GM18520 (cell line): Measurements from ENCODE around the gene CPNE6.

Source experiments
- ATAC-seq: cut with Tn5 transposase; IDR thresholded peaks from one replicate; pipeline ENCODE4 v1.9.1; 2021; ENCODE audit not compliant: unreplicated experiment

The CPNE6 gene

DNA sequence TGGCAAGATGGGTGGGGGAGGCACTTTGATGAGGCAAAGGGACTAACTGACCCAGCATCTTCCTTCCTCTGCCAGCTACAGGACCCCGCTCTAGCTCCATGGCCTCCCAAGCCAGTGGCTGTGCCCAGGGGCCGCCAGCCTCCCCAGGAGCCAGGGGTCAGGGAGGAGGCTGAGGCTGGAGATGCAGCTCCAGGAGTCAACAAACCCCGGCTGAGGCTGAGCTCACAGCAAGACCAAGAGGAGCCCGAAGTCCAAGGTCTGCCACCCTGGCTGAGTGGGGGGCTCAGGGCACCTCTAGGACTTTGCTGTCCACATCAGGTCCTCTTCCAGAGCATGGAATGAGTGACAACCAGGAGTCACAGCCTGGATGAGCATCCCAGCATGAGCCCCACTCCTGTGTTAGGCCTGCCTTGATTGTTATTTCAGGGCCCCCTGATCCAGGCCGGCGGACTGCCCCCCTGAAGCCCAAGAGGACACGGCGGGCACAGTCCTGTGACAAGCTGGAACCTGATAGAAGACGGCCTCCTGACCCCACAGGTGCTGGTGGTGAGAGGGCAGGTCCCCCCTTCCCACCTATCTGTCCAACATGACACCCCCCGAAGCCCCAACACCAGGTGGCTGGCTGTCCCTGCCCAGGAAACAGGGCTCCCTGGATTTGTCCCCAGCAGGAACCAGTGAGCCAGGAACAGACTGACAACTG, 2.5 kb upstream of the CPNE6 start:
- ATAC-seq, result no peak

DNA sequence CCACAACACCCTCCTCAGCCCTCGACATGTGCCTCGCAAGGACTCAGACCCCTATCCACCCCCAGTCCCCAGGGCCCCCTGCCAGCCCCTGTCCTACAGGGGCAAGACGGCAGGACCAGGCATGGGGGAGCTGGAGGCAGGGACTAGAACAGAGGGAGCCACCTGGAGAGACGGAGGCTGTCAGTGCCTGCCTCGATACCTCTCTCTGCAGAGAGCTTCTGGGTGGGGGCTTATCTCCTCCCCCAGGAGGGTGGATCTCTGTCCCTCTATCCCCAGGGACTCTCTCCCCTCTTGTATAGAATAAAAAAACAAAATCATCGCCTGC, 2.0 kb upstream of the CPNE6 start:
- no peak for ATAC-seq

DNA sequence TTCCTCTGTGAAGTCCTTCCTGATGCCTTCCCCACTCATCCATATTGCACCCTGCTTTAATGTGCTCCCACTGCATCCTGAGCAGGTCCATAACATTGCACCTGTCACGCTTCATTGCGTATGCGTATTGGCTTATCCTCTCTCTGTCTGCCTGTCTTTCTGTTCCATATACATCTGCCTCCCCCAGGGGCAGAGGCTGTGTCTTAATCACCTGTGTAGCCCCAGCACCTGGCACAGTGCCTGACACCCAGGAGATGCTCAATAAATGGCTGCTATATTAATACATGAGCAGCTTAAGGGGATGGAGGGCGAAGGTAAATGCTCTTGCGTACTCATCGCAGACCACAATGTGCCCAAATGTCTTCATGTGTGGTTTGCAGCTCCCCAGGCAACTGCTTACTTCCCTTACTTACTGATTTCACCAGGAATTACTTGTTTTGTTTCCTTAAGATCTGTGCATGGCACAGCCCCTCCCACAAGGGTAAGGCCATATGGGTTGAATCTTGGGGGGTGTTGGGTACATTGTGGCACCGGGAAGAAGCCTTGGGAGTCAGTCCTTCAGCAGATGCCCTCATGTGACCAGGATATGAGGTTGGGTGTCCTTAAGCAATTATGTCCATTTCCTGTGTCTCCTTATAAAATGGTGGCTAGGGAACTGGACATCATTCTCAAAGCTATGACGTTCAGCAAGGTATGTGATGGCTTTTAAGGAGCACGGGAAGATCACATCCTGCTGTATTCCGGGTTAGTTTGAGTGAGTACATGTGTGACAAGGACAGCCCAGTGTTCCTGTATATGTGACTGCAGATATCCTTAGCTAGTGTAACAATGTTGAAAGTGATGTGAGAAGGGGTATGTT, 848 bp upstream of the CPNE6 start:
- no peak for ATAC-seq

DNA sequence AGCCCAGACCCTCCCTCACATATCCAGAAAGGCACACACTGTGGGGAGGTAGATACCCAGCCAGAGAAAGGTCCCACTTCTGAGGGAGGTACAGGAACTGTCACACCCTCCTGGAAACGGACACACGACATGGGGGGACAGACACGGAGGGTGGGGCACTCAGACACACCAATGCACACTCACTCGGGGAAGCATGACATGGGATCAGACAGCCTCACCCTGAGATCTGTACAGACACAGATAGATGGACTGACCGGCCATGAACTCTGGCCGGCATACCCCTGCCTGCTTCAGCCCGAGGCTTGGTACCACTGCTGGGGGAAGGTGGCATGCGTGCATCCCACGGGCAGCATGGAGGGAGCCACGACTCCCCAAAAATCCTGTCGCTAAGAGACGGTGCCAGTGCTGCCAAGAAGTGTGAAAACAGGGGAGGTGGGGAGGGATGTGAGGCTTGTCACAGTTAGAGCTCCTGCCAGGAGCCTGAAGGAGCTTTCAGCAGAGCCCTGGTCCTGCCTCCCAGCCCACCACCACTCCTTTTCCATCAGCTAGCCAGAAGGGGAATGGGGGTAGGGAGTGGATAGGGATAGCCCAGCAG, 571 bp downstream of the CPNE6 start:
- ATAC-seq, result no peak

DNA sequence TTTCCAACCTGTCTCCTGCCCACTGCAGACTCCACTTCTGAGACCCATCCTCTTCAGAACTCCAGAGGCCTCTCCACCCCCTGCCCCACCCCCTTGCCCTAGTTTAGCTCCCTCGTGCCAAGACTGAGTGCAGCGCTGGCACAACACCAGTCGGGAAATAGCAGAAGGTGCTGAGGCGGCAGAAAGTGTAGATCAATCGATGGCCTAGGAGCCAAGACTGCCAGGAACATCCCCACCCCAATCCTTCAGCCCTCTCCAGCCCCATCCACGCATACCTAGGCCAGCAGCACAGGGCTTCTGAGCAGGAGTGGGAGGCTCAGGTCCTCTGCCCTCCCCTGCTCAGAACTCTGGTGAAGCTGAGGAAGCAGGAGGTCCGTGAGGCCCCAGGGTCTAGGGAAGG, 1.1 kb downstream of the CPNE6 start:
- no peak for ATAC-seq

DNA sequence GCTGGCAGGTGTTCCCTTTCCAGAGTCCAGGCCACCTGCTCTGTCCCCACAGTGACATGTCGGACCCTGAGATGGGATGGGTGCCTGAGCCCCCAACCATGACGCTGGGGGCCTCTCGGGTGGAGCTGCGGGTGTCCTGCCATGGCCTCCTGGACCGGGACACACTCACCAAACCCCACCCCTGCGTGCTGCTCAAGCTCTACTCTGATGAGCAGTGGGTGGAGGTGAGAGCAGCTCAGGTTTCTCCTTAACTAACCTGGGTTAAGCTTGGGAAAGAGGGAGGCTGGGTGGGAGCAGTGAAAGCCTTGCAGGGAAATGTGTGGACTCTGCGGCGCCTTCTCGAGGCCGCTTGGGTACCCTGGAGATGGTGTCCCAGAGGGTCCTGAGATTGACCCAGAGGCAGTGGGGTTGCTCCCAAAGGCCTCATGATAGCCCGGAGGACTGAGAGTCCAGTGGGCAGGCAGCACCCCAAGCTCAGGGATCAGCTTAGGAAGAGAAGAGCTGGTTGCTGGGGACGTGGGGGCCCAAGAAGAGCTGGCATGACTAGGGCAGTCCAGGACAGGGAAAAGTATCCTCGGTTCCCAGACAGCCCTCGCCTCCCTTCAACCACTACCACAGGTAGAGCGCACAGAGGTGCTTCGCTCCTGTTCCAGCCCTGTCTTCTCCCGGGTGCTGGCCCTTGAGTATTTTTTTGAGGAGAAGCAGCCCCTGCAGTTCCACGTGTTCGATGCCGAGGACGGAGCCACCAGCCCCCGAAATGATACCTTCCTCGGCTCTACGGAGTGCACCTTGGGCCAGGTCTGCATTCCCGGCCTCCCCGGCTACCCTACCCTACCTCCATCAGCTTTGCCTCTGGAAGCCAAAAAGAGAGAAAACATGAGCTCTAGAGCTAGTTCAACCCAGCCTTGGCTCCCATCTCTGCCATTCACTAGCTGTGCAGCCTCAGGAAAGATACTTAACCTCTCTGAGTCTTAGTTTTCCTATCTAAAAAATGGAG, 1.8 kb downstream of the CPNE6 start:
- no peak for ATAC-seq

DNA sequence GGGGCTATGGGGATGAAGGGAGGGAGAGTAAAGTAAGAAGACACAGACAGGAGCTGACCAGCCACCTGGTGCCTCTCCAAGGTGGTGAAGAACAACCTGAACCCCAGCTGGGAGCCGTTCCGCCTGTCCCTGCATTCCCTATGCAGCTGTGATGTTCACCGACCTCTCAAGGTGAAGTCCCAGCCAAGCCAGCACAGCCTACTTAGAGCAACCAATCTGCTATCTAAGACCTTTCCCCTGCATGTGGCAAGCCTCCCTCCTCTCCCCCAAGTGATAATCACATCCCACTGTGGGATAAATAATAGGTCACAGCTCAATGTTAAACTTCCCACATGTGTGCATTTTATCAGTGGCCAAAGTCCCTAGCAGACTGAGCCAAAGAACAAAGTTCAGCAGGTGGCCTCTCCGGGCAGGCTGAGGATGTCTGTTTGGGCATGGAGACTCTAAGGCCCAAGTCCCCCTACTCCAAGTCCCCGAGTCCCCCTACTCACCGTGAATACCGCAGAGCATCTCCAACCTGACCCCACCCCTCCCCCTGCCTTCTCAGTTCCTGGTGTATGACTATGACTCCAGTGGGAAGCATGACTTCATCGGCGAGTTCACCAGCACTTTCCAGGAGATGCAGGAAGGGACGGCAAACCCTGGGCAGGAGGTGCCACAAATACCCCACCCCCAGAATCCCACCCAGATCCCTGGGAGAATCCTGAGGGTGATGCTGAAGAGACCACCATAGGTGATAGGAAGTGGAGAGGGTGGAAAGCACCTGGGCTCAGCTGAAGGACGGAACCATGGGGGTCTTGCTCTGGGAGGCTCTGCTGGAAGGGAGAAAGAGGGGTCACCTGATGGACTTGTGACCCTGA, 3.5 kb downstream of the CPNE6 start:
- ATAC-seq, result no peak

DNA sequence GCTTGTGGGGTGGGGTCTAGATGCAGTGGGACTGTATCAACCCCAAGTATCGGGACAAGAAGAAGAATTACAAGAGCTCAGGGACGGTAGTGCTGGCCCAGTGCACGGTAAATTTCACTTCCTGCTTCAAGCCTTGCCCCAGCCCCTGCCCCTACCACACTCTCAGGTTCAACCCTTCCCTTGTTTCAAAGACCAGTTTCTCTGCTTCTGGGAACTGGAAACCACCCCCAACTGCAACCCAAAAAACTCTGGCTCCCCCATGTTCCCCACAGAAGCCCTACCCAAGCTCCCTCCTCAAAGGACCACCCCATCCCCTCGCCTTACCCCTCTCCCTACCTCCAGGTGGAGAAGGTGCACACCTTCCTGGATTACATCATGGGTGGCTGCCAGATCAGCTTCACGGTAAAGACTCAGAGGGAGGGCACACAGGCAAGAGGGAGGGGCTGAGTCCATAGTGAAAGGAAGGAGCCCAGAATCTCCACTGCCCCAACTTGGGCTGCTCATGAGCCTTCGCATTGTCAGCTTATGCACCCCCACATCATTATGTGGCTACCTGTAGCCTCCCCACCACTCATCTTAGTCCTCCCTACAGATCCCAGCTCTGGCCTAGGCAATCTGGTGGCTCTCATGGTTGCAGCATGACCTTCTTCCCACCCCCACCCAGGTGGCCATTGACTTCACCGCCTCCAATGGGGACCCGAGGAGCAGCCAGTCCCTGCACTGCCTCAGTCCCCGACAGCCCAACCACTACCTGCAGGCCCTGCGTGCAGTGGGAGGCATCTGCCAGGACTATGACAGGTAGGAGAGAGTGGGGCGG, 4.3 kb downstream of the CPNE6 start:
- ATAC-seq, result no peak

DNA sequence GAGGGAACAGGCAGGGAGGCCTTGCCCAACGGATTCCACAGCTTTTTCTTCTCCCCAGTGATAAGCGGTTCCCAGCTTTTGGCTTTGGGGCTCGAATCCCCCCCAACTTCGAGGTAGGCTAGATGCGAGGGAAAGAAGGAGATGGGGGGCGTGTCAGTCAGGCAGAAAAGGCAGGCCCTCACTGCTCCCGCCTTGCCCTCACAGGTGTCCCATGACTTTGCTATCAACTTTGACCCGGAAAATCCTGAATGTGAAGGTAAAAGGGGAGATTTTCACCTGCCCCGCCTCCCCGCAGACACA, 4.9 kb downstream of the CPNE6 start:
- no peak for ATAC-seq

DNA sequence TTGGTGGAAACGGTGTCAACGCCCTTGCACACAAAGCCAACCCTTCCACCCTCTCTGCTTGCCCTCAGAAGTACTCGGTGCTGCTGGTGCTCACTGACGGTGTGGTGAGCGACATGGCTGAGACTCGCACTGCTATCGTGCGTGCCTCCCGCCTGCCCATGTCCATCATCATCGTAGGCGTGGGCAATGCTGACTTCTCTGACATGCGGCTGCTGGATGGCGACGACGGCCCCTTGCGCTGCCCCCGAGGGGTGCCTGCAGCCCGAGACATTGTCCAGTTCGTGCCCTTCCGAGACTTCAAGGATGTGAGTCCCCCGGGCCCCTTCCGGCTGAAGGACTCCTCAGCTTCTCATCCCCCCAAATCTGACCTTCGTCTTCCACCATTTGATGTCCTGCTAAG, 5.7 kb downstream of the CPNE6 start:
- ATAC-seq, result no peak

DNA sequence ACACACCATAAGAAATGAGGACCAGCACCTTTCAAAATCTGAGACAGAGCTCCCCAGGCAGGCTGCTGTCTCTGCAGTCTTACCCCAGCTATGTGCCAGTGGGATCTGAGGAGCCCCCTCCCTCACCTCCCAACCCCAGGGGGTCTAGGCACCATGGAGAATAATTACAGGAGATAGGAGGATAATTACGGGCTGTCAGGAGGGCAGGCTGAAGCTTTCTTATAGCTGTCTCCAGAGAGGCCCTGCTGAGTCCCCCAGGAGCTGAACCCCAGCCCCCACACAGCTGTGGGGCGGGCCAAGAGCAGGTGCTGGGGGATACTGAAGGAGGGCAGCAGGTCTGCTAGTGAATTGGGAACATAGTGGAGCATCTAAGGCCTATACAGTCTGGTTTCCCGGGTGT, 6.8 kb downstream of the CPNE6 start:
- no peak for ATAC-seq

DNA sequence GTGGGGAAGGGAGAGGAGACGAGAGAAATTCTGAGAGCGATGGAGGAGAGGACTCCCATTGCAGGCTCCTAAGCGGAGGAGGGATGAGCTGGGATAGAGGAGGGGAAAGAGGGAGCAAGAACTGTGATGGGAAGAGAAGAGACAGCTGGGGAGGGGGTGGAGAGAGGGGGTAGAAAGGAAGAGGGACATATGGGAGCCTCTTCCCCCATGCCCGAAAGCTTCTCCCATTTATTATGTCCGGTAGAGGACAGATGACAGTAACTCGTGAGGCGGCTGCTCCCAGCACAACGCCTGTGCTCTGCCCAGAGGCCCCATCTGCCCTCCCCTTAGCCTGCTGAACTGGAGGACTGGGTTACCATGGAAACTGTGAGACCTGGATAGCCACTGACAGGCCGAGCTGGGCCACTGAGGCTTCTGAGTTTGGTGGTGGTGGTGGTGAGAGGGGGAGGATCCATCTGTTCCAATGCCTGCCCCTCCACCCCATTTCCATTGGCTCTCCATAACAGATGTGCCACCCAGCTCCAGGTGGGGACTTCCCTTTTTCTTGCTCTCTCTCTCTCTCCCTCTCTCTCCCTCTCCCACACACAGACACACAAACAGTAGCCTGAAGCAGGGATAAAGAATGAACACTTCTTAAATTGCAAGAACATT, 8.3 kb downstream of the CPNE6 start:
- ATAC-seq, result no peak

DNA sequence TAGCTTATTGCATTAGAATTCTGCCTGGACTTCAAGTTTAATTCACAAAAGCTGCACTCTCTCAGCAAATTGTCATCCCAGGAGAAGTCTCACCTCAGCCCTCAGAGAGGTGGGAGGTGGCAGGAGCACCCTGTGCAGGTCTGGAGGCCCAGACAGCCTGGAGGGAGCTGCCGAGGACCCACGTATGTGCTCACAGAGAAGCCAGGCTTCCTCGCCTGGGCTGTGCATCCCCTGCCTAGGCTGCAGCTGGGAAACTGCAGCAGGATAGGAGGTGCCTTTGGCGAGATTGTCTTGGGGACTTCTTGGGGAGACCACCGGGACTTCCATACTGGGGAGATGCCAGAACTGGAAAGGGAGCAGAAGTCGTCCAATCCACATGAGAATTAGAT, 8.8 kb downstream of the CPNE6 start:
- ATAC-seq, result no peak

DNA sequence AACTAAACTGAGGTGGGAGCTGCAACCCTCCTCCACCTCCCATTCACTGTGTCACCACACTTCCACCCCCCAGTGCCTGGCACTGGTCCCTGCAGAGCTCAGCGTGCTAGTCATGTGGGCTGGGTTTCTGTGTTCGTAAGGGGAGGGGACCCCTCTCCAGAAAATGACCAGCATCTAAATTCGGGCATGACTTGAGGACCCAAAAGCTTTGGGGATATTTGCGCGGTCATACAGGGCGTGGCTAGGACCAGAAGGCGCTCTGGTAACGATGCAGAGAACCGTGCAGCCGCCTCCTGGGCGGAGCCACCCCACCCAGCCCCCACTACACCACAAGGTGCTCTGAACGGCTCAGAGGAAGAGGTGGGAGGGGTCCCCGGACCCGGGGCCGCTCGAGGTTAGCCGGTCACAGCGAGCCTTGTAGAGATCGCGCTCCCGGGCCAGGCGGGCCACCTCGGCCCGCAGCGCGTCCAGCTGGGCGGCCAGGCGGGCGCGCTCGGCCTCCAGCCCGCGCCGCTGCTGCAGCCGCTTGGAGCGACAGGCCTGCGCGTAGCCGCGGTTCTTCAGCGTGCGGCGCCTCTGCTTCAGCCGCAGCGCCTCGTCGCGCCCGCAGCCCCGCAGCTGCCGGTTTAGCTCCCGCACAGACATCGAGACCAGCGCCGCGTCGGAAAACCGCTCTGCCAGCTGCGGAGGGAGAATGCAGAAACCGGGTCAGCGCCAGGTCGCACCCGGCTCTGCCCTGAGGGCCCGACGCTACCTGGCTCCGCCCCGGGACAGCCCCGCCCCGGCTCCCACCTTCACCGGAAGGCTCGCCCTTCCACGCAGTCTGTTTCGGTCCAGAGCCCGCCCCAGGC, 9.8 kb downstream of the CPNE6 start:
- ATAC-seq, result peak; percentile 76

DNA sequence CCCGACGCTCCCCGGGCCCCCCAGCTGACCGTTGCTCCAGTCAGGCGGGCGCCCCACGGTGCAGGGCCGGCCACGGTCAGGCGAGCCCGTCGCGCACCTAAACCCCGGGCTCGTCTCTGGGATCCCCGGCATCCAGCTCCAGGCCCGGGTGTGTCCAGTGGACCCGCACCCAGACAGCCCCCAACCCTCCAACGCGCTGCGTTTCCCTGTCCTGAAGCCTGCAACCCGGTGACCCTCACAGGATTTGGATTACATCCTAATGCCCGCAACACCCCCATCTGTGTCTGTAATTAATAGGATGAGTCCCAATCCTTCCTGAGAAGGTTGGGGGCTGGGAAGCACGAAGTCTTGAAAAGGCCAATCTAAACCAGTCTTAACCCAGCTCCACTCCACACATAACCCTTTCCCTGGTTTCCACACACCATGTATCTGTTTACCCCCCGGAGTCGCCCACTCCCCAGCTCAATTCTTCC, 10.4 kb downstream of the CPNE6 start:
- no peak for ATAC-seq

DNA sequence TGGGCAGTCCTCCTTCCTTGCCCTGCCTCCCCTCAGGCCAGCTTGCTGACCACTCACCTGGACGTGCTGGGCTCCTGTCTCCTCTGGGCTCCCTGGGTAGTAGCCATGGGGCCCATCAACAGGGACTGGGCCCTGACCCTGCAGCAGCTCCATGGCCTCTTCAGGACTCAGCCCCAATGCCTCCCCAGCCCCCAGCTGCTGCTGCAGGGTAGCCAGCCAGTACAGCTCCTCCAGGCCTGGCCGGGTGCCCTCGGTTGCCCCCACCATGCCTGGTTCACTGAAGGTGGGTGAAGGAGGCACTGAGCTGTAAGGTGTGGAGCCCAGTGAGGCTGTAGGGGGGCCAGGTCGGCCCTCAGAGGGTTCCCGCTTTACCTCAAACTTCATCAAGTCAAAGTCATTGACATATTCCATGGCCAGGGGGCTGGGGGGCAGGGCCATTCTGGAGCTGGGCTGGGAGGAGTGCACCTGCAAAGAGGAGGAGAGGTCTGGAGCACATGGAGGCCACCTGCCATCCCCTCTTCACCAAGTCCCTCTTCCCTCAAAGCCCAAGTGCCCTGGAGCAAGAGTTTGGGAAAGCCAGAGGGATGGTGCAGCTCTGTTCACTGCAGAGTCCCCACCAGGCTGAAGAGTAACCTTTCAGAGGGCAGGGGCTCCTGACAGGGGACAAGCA, 11.2 kb downstream of the CPNE6 start:
- no peak for ATAC-seq

DNA sequence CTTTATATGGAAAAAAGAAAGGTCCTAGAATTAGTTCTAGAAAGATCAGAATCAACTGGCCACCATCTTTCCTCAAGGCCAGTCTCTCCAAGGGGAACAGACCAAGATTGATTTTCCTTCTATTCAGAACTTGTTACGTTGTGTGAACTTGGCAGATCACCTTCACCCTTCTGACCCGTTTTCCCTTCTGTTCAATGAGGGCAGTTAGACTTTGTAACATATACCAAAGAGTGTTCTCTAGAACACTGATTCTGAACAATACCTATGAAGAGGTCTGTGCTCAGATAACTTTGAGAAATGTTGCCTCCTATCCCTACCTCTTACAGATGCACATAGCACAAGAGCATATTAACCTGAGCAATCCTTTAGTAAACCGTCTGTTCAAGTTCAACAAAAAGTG, 12.1 kb downstream of the CPNE6 start:
- no peak for ATAC-seq
